Stimulated activated naive CD8-positive, alpha-beta T cell treated with anti-CD3 and anti-CD28 coated beads, Interleukin-15, Interleukin-2, amounts not matched to agents 100 U/mL and 50 U/mL, for 24 hours (primary cell): ENCODE data around the gene CSNK1A1.
"Not testable (repeated sequence)": the region's sequence is repeated elsewhere in the genome, so short reads cannot be mapped to it uniquely, and the experiment has no call there.

Experiments
- ATAC-seq: fragments of 150-1000 bp; cut with Tn5 transposase; one replicate; pipeline ENCODE4 v1.10.0; 2021
- DNase-seq: peaks from one replicate; pipeline ENCODE4 v3.0.0; 2021

The CSNK1A1 gene

GRCh38 chr5:149572576-149573231 is 21.5 kb upstream of the CSNK1A1 start:
- ATAC-seq = no peak
- no peak for DNase-seq

GRCh38 chr5:149572170-149572569 is 20.9 kb upstream of the CSNK1A1 start:
- ATAC-seq = no peak
- DNase-seq = no peak

GRCh38 chr5:149567226-149567625 is 16.0 kb upstream of the CSNK1A1 start:
- ATAC-seq (no peak), DNase-seq (no peak)

- DNase-seq = not testable (repeated sequence)
- ATAC-seq = peak; percentile 77
Observed at GRCh38 chr5:149564542-149565140, 13.4 kb upstream of the CSNK1A1 start.

- no peak for ATAC-seq
- no peak for DNase-seq
Observed at GRCh38 chr5:149563466-149563865, 12.2 kb upstream of the CSNK1A1 start.

- ATAC-seq (peak; percentile 90), DNase-seq (no peak)
Observed at GRCh38 chr5:149561848-149562247, 10.6 kb upstream of the CSNK1A1 start.

DNA sequence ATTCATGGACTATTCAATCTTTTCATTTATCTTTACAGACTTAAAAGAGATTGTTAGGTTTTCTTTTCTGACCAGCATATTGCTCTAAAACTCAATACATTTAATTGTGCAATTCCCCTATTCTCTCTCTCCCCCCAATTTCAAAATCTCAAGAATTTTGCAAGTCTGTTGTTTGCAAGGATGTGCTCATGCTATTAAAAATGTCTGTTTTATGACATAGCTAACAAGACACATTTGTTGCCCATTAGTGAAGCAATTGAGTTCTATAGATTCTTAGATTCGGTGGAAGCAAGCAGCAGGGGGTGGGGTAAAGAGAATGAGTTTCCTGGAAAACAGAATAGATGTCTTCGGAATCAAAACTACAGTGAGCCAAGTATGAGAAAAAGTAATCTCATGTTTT is 8.5 kb upstream of the CSNK1A1 start:
- ATAC-seq (no peak), DNase-seq (no peak)

DNA sequence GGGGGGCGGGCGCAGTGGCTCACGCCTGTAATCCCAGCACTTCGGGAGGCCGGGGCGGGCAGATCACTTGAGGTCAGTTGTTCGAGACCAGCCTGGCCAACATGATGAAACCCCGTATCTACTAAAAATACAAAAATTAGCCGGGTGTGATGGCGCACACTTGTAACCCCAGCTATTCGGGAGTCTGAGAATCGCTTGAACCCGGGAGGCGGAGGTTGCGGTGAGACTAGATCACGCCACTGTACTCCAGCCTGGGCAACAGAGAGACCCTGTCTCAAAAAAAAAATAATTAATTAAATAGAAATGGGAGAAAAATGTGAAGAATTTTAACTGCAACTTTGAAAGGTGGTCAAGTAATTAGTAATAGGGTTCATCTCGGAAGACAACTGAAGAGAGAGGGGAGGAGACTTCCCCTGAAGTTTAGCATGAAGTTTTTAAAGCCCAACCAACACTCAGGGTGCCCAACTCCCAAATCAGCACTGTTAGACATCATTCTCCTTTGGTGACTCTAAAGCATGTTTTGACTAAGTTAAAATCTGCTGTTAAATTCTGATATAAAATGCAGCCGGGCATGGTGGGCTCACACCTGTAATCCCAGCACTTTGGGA is 1.4 kb upstream of the CSNK1A1 start:
- DNase-seq (no peak), ATAC-seq (no peak)

DNA sequence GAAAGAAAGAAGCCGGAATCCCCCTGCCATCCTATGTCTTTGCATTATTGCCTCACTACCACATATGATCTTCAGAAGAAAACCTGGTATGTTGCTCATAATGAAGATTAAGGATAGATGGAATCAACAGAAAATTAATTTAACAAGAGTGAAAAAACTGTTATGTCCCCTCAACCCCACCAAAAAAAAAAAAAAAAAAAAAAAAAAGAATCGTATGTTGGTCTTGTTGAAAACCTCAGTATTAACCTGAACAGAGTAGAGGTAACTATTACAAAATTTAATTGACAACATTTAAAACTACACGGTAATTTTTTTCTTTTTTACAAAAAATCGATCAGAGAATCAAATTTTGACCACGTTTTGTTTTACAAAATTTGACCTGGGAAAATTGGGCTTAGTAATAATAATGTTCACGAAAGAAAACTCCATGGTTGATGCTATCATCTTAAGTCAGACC is 827 bp upstream of the CSNK1A1 start:
- ATAC-seq = no peak
- no peak for DNase-seq

DNA sequence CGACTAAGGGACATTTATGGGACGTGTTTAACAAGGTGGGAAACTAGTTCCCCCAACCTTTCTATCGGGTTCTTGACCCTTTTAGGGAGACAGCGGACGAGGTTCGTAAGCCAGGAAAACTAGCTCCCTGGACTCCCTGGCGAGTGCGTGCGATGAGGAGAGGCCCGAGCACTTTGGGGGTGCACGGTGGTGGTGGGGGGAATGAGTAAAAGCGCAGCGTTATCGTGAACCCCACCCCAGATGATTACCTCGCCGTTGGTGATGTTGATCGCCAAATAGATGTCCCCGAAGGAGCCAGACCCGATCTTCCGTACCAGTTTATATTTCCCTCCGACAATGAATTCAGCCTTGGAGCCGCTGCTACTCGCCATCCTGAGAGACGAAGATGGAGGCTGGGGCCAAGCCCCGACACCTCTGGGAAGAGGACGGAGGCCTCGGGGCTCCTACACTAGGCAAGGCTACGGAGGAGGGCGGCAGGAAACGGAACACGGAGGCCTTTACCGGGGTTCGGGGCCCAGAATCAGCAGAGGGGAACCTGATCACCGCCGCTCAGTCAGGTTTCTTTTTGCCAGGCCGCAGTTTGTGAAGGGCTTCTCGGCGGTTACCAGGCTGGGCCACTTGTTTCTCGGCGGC is 529 bp downstream of the CSNK1A1 start:
- DNase-seq = peak; percentile 38

DNA sequence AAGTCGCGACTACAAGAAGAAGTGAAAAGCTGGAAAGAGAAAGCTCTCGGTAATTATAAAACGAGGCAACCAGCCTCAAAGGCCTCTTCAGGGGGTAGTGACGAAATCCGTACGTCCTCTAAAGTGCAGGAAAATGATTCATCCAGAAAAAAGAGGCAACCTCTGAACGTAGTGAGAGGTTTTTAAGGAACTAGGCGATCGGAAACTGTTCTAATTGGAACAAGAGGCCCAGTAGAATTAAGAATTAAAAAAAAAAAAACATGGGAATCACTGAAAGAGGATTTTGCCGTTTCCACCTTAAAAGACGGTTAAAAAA is 1.0 kb downstream of the CSNK1A1 start:
- ATAC-seq (no peak), DNase-seq (peak; percentile 15)

More for the DNA sequence above, 529 bp downstream of the CSNK1A1 start:
- ATAC-seq = no peak

DNA sequence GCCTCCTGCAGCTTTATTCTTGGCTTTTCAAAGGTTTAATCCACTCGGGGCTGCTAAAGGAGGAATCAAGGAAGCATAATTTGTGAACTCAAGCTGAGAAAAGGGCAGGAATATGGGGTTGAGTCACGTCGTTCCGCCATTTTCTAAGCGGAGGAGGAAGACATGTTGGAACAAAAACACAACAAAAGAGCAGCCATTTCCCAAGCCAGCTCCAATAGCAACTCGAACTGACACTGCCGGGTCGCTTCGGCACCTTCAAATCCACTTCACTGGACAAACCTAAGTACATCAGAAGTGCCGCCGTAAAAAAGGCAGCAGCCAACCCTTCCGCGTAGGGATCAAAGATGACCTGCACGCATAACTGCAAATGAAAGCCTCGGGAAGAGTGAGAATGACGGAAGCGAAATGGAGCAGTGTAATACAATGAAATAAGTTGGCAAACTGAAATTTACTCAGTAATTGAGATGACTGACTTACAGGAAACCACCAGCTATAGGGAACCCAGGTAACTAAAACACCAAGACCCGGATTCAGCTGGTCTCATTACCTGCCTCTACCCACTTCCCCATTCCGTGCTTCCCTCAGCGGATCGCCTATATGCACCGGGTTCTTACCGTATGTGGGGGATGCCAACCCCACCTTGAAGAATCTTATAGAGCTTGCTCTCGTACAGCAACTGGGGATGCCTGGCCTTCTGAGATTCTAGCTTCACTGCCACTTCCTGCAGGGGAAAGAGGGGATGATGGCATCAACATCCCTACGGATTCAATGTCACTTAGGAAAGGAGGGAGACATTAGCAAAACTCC is 1.6 kb downstream of the CSNK1A1 start:
- no peak for ATAC-seq
- peak; percentile 33 for DNase-seq

DNA sequence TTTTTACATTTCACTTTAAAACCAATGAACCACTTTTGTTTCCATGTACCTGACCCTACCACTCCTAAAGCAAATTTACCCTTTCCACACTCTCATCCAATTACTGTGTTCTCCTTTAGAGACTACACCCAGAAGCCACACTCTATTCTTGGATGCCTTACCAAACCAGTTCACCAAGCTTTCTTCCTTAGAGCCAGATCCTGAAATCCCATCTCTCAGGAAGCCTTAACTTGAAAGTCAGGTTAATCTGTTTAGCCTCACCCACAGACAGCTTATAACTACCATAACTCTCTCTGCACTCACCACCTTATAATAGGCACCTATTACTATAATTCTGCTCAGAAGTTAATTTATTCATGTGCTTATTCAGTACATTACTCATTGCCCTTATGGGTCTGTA is 4.3 kb downstream of the CSNK1A1 start:
- ATAC-seq = no peak
- no peak for DNase-seq

DNA sequence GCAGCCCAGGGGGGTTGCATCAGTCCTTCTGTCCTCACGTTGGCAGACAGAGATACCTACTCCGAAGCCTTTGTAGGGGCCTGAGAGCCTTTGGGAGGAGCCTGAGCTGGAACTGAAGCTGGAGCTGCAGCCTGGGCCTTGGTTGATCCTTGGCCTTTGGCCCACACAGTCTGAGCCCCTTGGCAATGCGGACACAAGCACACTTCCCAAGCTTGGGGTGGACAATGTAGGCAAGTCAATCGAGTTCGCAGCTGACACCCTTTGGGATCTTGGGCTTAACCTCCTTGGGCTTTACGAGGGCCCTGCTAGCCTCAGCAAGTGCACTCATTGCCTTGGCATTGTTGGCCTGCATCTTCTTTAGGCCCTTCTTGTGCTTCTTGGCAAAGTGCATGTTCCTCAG is 5.9 kb downstream of the CSNK1A1 start:
- DNase-seq (no peak), ATAC-seq (no peak)

- ATAC-seq (no peak), DNase-seq (no peak)
Observed at GRCh38 chr5:149544028-149544420, 7.2 kb downstream of the CSNK1A1 start.

- ATAC-seq (no peak), DNase-seq (no peak)
Observed at GRCh38 chr5:149543361-149544027, 7.7 kb downstream of the CSNK1A1 start.

- no peak for DNase-seq
- ATAC-seq = no peak
Observed at GRCh38 chr5:149541893-149542292, 9.3 kb downstream of the CSNK1A1 start.

GRCh38 chr5:149540089-149540488 is 11.2 kb downstream of the CSNK1A1 start:
- no peak for DNase-seq
- ATAC-seq = no peak

DNA sequence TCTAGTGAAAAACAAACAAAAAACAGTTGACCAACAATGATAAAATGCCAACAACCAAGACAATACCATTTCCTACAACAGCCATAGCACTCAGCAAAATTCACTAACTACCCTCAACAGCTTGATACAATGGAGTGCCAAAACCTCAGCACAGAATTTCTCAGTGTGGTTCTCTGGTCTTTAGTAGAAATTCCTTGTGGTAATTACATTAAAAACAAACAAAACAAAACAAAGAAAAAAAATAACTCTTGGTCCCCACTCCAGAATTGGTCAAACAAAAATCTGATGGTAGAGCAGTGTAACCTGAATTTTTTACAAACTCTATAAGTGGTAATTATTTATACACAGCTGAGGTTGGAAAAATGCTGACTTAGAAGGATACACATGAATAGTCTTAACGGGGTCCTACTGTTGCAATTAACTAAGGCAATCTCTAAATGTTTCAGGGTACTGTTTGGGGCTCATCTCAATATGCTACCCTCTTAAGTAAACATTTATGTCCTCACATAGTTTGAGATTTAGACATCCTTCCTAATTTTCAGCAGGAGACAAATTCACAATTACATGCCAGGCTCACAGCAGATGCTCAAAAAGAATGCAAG is 13.8 kb downstream of the CSNK1A1 start:
- DNase-seq (no peak), ATAC-seq (no peak)

DNA sequence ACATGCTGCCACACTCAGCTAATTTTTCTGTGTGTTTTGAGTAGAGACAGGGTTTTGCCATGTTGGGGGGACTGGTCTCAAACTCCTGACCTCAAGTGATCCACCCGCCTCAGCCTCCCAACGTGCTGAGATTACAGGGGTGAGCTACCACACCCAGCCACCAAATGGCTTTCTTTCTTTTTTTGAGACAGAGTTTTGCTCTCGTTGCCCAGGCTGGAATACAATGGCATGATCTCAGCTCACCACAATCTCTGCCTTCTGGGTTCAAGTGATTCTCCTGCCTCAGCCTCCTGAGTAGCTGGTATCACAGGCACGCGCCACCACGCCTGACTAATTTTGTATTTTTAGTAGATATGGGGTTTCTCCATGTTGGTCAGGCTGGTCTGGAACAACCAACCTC is 15.5 kb downstream of the CSNK1A1 start:
- not testable (repeated sequence) for ATAC-seq, DNase-seq

GRCh38 chr5:149532413-149532812 is 18.8 kb downstream of the CSNK1A1 start:
- DNase-seq (no peak), ATAC-seq (no peak)

DNA sequence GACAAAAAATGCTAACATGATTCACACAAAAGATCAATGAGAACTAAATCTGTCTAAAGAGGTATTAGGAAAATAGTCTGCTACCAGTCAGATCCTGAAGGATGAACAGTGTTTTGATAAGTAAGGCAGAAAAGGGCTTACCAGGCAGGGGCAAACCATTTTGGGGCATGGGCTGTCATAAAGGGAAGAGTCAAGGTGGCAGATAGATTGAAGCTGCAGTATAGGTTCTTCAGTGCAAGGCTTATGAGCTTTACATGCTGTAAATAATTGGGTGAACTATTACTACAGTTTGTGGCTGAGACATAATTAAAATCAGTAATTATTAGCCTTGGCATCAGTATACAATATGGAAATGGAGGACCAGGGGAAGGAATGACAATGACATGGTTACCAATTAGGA is 21.8 kb downstream of the CSNK1A1 start:
- ATAC-seq (no peak), DNase-seq (no peak)
